HG02763 (cell line): ENCODE measurements around the gene SAPCD2.
"Not testable (repeated sequence)": the region's sequence is repeated elsewhere in the genome, so short reads cannot be mapped to it uniquely, and the experiment has no call there.

ENCODE experiments used
- ATAC-seq: cut with Tn5 transposase; IDR thresholded peaks from one replicate; pipeline ENCODE4 v1.9.1; 2021; ENCODE audit warnings: mild to moderate bottlenecking, moderate library complexity; ENCODE audit not compliant: unreplicated experiment

SAPCD2 gene

GRCh38 chr9:137065336-137065967, 4.9 kb downstream of the SAPCD2 start:
- ATAC-seq = no peak

DNA sequence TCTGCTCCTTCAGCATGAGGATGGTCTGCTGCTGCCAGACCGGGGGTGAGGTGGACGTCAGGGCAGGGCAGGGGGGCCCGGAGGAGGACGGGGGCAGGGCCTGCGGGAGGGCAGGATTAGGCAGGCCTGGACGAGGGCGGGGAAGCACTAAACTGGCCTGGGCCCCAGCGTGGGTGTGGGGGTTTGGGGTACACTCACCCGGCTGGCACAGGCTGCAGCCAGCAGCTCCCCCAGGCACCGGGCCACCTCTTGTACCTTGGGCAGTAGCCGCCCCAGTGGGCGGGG, 5.5 kb downstream of the SAPCD2 start:
- no peak for ATAC-seq

DNA sequence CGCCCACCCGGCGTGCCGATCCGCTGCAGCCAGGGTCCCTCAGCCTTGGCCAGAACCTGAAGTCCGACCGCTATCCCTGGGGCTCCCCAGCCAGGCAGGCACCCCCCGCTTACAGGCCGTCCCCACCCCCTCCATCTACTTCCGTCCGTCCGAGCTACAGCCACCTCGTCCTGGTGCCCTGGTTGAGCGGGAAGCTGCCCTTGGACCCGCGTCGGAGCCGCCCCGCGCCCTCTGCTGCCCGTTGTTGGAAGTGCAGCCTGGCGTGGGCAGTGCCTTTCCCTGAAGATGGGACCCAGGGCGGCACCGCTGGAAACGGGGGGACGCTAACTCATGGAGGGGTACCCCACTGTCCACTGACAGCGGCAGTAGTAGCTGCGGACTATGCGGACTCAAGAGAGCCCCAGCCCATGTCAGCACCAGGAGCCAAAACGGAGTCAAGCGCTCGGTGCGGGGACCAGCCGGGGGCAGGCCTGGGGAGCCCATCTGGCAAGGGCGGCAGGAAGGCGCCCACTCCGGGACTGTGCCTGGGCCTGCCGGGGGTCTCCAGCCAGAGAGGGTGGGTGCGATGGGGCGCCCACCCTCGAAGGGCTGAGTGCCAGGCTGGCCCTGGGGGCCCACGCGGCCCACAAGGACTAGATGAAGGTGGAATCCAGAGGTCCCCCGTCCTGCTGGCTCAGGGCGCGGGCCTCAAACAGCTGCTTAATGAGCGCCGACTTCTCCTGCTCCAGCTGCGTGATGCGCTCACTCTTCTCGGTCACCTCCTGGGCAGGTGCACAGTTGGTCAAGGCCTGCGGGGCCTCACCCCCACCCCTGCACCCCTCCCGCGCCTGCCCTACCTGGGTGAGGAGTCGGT, 6.1 kb downstream of the SAPCD2 start:
- ATAC-seq = no peak

- ATAC-seq = no peak
These were observed 6.9 kb downstream of the SAPCD2 start for GRCh38 chr9:137063311-137064026.

- not testable (repeated sequence) for ATAC-seq
These were observed 7.6 kb downstream of the SAPCD2 start for GRCh38 chr9:137062798-137063197.

- no peak for ATAC-seq
These were observed 8.0 kb downstream of the SAPCD2 start for GRCh38 chr9:137062384-137062783.

DNA sequence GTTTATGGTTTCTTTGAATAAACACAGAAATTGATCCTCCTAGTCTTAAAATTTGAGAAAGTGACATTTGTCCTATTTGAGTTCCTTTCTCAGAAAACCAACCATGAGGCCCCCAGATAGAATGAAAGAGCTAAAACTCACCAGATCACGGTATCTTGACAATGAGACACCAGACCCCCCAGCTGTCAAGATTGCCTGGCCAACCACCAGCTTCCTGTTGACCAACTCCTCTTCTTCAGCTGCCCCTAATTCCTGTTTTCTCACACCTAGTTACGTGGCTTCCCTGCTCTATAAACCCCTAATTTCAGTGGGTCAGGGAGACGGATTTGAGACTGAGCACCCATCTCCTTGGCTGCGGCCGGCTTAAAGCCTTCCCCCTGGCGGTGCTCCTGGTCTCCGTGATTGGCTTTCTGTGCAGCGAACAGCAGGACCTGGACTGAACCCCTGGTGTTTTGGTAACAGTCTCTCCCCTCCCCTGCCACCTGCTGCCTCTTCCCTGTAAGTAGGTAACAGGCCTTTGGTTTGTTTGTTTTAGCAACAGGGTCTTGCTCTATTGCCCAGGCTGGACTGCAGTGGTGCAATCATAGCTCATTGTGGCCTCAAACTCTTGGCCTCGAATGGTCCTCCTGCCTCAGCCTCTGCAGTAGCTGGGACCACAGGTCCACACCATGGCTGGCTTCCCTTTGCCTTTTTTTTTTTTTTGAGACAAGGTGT, 11.7 kb downstream of the SAPCD2 start:
- ATAC-seq = no peak

DNA sequence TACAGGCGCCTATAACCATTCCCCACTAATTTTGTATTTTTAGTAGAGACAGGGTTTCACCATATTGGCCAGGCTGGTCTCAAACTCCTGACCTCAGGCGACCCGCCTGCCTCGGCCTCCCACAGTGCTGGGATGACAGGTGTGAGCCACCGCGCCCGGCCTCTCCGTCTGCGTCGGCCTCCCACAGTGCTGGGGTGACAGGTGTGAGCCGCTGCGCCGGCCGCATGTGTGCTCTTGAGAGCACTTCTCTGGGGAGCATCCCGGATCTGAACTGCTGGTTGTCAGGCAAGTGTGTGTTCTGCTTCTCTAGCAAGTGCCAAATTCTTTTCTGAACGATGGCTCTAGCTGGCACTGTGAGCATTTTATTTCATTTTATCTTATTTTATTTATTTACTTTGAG, 12.8 kb downstream of the SAPCD2 start:
- ATAC-seq = no peak

GRCh38 chr9:137056739-137057415, 13.5 kb downstream of the SAPCD2 start:
- no peak for ATAC-seq

GRCh38 chr9:137055385-137056364, 14.7 kb downstream of the SAPCD2 start:
- ATAC-seq = no peak

- no peak for ATAC-seq
These were observed 15.4 kb downstream of the SAPCD2 start for GRCh38 chr9:137054932-137055384.

DNA sequence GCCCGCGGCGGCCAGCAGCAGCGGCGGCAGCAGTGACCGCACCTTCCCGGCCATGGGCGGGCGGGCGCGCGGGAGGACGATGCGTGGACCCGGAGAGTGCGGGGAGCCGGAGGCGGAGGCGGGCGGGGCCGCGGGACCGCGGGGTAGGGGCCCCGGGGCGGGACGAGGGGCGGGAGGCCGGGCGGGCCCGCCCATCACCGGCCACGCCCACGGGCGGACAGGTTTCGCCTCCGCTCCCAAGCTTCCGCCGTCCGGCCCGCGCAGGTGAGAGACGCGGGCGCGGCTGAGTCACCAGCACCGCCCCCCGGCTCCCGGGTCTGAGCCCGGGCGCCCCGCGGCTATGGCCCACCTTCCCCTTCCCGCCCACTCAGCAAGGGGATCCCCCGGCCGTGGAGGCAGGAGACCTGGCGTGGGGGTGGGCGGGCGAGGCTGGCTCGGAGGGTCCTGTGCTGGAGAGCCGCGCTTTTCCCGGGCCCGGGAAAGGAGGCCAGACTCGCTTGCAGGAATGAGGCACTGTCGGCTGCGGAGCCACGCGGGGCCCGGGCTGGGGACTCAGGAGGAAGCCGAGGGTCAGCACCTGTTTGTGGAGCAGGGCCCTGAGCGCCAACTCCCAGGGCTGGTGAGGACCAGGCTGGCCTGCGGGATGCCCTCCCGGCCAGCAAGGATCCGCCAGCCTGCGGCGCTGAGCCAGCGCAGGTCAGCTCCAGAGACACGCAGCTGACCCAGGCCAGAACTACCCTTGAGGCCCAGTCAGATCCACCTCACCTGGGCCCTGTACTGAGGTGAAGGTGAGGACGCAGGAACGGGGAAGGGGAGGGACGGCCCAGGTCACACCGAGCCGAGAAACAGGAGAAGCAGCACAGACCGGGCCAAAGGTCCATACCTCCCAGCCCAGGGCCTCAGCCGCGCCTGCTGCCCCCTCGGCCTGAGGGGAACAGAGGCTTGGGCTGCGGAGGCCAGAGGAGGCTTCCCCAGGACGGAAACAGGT, 16.1 kb downstream of the SAPCD2 start, which contains the start of gene ENTPD2:
ENTPD2 (minus strand) TSS at position 118 of the 988 bp plus-strand sequence; CDS start at position 54, 64 bp downstream.
- ATAC-seq = no peak

GRCh38 chr9:137052998-137053943, 17.1 kb downstream of the SAPCD2 start:
- ATAC-seq = no peak

GRCh38 chr9:137052293-137052692, 18.1 kb downstream of the SAPCD2 start:
- no peak for ATAC-seq

- no peak for ATAC-seq
These were observed 19.1 kb downstream of the SAPCD2 start for GRCh38 chr9:137051145-137051724.

DNA sequence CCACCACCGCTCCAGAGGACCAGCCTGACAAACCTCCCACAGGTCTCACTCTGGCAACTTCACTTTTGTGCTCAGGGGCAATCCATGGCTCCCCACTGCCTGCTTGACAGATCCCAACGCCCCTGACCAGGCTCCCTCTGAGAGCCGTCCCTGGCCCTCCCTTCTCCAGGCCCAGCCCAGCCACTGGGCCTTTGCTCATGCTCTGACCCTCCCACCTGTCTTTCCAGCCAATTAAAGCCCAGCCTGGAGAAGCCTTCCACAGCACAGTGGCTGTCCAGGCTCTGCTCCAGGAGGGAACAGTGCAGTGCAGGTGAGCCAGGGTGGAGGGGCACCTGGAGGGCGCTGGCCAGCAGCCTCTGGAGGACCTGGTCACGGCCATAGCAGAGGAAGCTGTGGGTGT, 19.8 kb downstream of the SAPCD2 start:
- ATAC-seq = no peak
